Esophagus squamous epithelium (tissue), 4 donors: ENCODE data around the gene HBB.

Experiments used
- POLR2A ChIP-seq, 4 donors: fragments of 450-650 bp; IDR thresholded peaks; one replicate each; pipeline ENCODE4 v1.6.1; 2017; ENCODE audit warnings: antibody characterized with exemption in 4 of 4, mild to moderate bottlenecking in 4 of 4, moderate library complexity in 3 of 4
- TF ChIP-seq, protein P1 (sequence below), 6 experiments: fragments of 450-650 bp in 4 of 6; fragments of 200-600 bp in 2 of 6; sonication (generic) in 2 of 6; IDR thresholded peaks; one replicate each; pipeline ENCODE4 v1.5.1; 2016 to 2019; ENCODE audit warnings: antibody characterized with exemption in 6 of 6, mild to moderate bottlenecking in 4 of 6, moderate library complexity in 4 of 6

DNA sequence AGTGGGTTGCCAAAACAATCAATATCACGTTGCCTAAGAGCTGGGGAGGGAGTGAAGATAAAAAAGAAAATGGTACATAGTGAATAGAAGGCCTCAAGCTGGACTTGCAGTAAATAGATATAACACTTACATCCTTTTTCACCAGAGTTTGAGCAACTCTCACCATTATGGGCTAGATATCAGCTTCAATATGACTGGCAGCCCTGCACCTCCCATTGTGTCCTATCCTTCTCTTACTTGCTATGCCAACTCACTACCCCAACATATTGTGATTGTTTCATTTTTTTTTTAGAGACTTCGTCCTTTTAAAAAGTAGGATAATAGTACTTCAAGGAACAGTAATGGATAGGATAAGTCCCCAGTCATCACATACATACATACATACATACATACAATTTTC, 15.3 kb upstream of the HBB start:
- TF ChIP-seq, protein P1, sequence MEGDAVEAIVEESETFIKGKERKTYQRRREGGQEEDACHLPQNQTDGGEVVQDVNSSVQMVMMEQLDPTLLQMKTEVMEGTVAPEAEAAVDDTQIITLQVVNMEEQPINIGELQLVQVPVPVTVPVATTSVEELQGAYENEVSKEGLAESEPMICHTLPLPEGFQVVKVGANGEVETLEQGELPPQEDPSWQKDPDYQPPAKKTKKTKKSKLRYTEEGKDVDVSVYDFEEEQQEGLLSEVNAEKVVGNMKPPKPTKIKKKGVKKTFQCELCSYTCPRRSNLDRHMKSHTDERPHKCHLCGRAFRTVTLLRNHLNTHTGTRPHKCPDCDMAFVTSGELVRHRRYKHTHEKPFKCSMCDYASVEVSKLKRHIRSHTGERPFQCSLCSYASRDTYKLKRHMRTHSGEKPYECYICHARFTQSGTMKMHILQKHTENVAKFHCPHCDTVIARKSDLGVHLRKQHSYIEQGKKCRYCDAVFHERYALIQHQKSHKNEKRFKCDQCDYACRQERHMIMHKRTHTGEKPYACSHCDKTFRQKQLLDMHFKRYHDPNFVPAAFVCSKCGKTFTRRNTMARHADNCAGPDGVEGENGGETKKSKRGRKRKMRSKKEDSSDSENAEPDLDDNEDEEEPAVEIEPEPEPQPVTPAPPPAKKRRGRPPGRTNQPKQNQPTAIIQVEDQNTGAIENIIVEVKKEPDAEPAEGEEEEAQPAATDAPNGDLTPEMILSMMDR (IDR thresholded peaks at IDR 0.05): no peak
- no peak for TF ChIP-seq POLR2A (IDR thresholded peaks at IDR 0.05)
